GM23248 (cell line): Measurements from ENCODE around the gene MDN1.

ENCODE experiments used
- EZH2 ChIP-seq: fragments of 200-600 bp; sonication (generic); IDR thresholded peaks from 2 replicates; pipeline ENCODE4 v1.6.1; 2018; ENCODE audit warnings: antibody characterized with exemption, mild to moderate bottlenecking; ENCODE audit not compliant: insufficient read depth, poor library complexity, severe bottlenecking
- EZH2phosphoT487 ChIP-seq: fragments of 200-600 bp; sonication (generic); IDR thresholded peaks from 2 replicates; pipeline ENCODE4 v1.6.1; 2018; ENCODE audit warnings: antibody characterized with exemption, moderate library complexity, mild to moderate bottlenecking, low read depth; ENCODE audit not compliant: insufficient read depth

- no peak for TF ChIP-seq EZH2phosphoT487
- no peak for TF ChIP-seq EZH2
Measured at GRCh38 chr6:89613790-89614189, 205.8 kb downstream of the MDN1 start.
